ENCODE results near the gene FIS1. TPM values are rescaled to one million over a fixed set of nuclear protein-coding genes. Genes with fewer than 3 reads are reported as not detected.
"Not testable (repeated sequence)": the region's sequence is repeated elsewhere in the genome, so short reads cannot be mapped to it uniquely, and the experiment has no call there.

FIS1 gene
- total RNA-seq, 1 donor from 2014 or later = 118 TPM

GRCh38 chr7:101288439-101288838 lies 43.6 kb upstream of the FIS1 start:
- Mint-ChIP-seq H3K27ac (ENCODE audit: unreplicated experiment) (no peak overlapping the region), H3K9me3 (ENCODE audit: low read depth) (peaks cover 2% of the 10 kb centered on the region), H3K36me3 (ENCODE audit: low read depth) (no peaks in the 10 kb centered on the region), H3K27me3 (ENCODE audit: low read depth) (peaks cover 47% of the 10 kb centered on the region), H3K4me1 (ENCODE audit: low read depth) (no peaks in the 10 kb centered on the region), H3K4me3 (ENCODE audit: unreplicated experiment) (no peak overlapping the region)
- TF ChIP-seq CTCF (IDR thresholded peaks at IDR 0.05) = no peak
- no peak for DNase-seq (ENCODE audit: low spot score)

GRCh38 chr7:101287032-101287431 lies 42.2 kb upstream of the FIS1 start:
- TF ChIP-seq CTCF (IDR thresholded peaks at IDR 0.05) = no peak
- H3K27me3 Mint-ChIP-seq (ENCODE audit: low read depth) = peaks cover 45% of the 10 kb centered on the region
- no peak overlapping the region for H3K27ac Mint-ChIP-seq (ENCODE audit: unreplicated experiment)
- H3K4me3 Mint-ChIP-seq (ENCODE audit: unreplicated experiment) = no peak overlapping the region
- no peak for DNase-seq (ENCODE audit: low spot score)
- H3K4me1 Mint-ChIP-seq (ENCODE audit: low read depth) = no peaks in the 10 kb centered on the region
- peaks cover 2% of the 10 kb centered on the region for H3K9me3 Mint-ChIP-seq (ENCODE audit: low read depth)
- no peaks in the 10 kb centered on the region for H3K36me3 Mint-ChIP-seq (ENCODE audit: low read depth)

GRCh38 chr7:101285880-101286279 lies 41.0 kb upstream of the FIS1 start:
- not testable (repeated sequence) for H3K9me3 Mint-ChIP-seq (ENCODE audit: low read depth); H3K36me3 Mint-ChIP-seq (ENCODE audit: low read depth); H3K4me1 Mint-ChIP-seq (ENCODE audit: low read depth); H3K27ac Mint-ChIP-seq (ENCODE audit: unreplicated experiment); DNase-seq (ENCODE audit: low spot score); H3K4me3 Mint-ChIP-seq (ENCODE audit: unreplicated experiment)
- H3K27me3 Mint-ChIP-seq (ENCODE audit: low read depth) = peaks cover 42% of the 10 kb centered on the region

GRCh38 chr7:101285171-101285570 lies 40.3 kb upstream of the FIS1 start:
- DNase-seq (ENCODE audit: low spot score) = no peak
- no peaks in the 10 kb centered on the region for H3K36me3 Mint-ChIP-seq (ENCODE audit: low read depth)
- H3K27ac Mint-ChIP-seq (ENCODE audit: unreplicated experiment) = no peak overlapping the region
- TF ChIP-seq CTCF (IDR thresholded peaks at IDR 0.05) = no peak
- no peaks in the 10 kb centered on the region for H3K4me1 Mint-ChIP-seq (ENCODE audit: low read depth)
- no peak overlapping the region for H3K4me3 Mint-ChIP-seq (ENCODE audit: unreplicated experiment)
- peaks cover 2% of the 10 kb centered on the region for H3K9me3 Mint-ChIP-seq (ENCODE audit: low read depth)
- peaks cover 35% of the 10 kb centered on the region for H3K27me3 Mint-ChIP-seq (ENCODE audit: low read depth)

GRCh38 chr7:101280912-101281311 lies 36.0 kb upstream of the FIS1 start:
- not testable (repeated sequence) for H3K4me1 Mint-ChIP-seq (ENCODE audit: low read depth); H3K4me3 Mint-ChIP-seq (ENCODE audit: unreplicated experiment); H3K36me3 Mint-ChIP-seq (ENCODE audit: low read depth); H3K27ac Mint-ChIP-seq (ENCODE audit: unreplicated experiment); H3K9me3 Mint-ChIP-seq (ENCODE audit: low read depth); DNase-seq (ENCODE audit: low spot score)
- H3K27me3 Mint-ChIP-seq (ENCODE audit: low read depth) = peaks cover 15% of the 10 kb centered on the region

- DNase-seq (ENCODE audit: low spot score) = no peak
- no peaks in the 10 kb centered on the region for H3K9me3 Mint-ChIP-seq (ENCODE audit: low read depth)
- TF ChIP-seq CTCF (IDR thresholded peaks at IDR 0.05) = no peak
- no peaks in the 10 kb centered on the region for H3K4me1 Mint-ChIP-seq (ENCODE audit: low read depth)
- H3K4me3 Mint-ChIP-seq (ENCODE audit: unreplicated experiment) = no peak overlapping the region
- no peak overlapping the region for H3K27ac Mint-ChIP-seq (ENCODE audit: unreplicated experiment)
- H3K27me3 Mint-ChIP-seq (ENCODE audit: low read depth) = peaks cover 18% of the 10 kb centered on the region
- H3K36me3 Mint-ChIP-seq (ENCODE audit: low read depth) = no peaks in the 10 kb centered on the region
Measured at GRCh38 chr7:101278461-101279292, 33.8 kb upstream of the FIS1 start.

Data from chondrocyte (in vitro differentiated cells).